Epithelial cell of esophagus (primary cell): ENCODE measurements around the gene TLR9.

Experiments used
- DNase-seq: peaks from one replicate; pipeline ENCODE4 v3.0.0; 2010; ENCODE audit warnings: low read depth
- H3K4me3 ChIP-seq: 2 replicates; pipeline ENCODE4 v1.5.1; 2011; ENCODE audit warnings: mild to moderate bottlenecking, low read length, control low read depth
- CTCF ChIP-seq: IDR thresholded peaks from 2 replicates; pipeline ENCODE4 v1.5.1; 2011; ENCODE audit warnings: low read depth, mild to moderate bottlenecking, low read length, control low read depth, inconsistent platforms; ENCODE audit not compliant: insufficient read depth; ENCODE audit errors: missing control alignments

Gene TLR9

GRCh38 chr3:52177701-52178042 is 47.8 kb downstream of the TLR9 start:
- no peak for DNase-seq
- H3K4me3 ChIP-seq, result no peak overlapping the region
- TF ChIP-seq CTCF, result no peak

GRCh38 chr3:52176951-52177700 is 48.3 kb downstream of the TLR9 start:
- no peak for DNase-seq
- no peak for TF ChIP-seq CTCF
- H3K4me3 ChIP-seq, result no peak overlapping the region

- H3K4me3 ChIP-seq, result no peak overlapping the region
- no peak for DNase-seq
- TF ChIP-seq CTCF, result no peak
These were observed 49.2 kb downstream of the TLR9 start for GRCh38 chr3:52176180-52176752.

- no peak for DNase-seq
- no peak for TF ChIP-seq CTCF
- no peak overlapping the region for H3K4me3 ChIP-seq
These were observed 49.8 kb downstream of the TLR9 start for GRCh38 chr3:52175416-52176179.

- no peak overlapping the region for H3K4me3 ChIP-seq
- DNase-seq, result peak; percentile 59
- no peak for TF ChIP-seq CTCF
These were observed 50.5 kb downstream of the TLR9 start for GRCh38 chr3:52174896-52175295.

- H3K4me3 ChIP-seq, result no peak overlapping the region
- TF ChIP-seq CTCF, result no peak
- DNase-seq, result no peak
These were observed 52.3 kb downstream of the TLR9 start for GRCh38 chr3:52173101-52173500.

- no peak overlapping the region for H3K4me3 ChIP-seq
- no peak for TF ChIP-seq CTCF
- no peak for DNase-seq
These were observed 53.1 kb downstream of the TLR9 start for GRCh38 chr3:52172262-52172757.
